Stomach (tissue), 9 donors: Measurements from ENCODE around the gene IRF2. TPM values are rescaled to one million over a fixed set of nuclear protein-coding genes. Genes with fewer than 3 reads are reported as not detected.
A peak's percentile ranks its signal among the peaks of the same experiment; 100 is the strongest.

ENCODE experiments used
- DNase-seq, 2 donors: peaks; one replicate each; pipeline versions ENCODE4 v3.0.0 to v3.0.0-alpha.2; 2013 to 2019
- H3K27ac ChIP-seq, 5 donors: fragments of 200-600 bp in 4 of 5; sonication (generic) in 4 of 5; one replicate each; pipeline ENCODE4 v1.5.1; 2013 to 2019; ENCODE audit warnings: mild to moderate bottlenecking in 1 of 5, moderate library complexity in 1 of 5
- H3K27me3 ChIP-seq, 3 donors: fragments of 200-600 bp; sonication (generic); one replicate each; pipeline ENCODE4 v1.5.1; 2017 to 2019; ENCODE audit warnings: mixed run types in 1 of 3
- H3K36me3 ChIP-seq, 4 donors: fragments of 200-600 bp; sonication (generic); 1 replicate in 3 of 4; 2 replicates in 1 of 4; pipeline ENCODE4 v1.5.1; 2016 to 2019
- H3K4me1 ChIP-seq, 4 donors: fragments of 200-600 bp; sonication (generic); one replicate each; pipeline ENCODE4 v1.5.1; 2016 to 2019
- H3K4me3 ChIP-seq, 4 donors: fragments of 200-600 bp; sonication (generic) in 3 of 4; one replicate each; pipeline ENCODE4 v1.5.1; 2016 to 2019; ENCODE audit warnings: mild to moderate bottlenecking in 1 of 4
- H3K9me3 ChIP-seq, 4 donors: fragments of 200-600 bp; sonication (generic); one replicate each; pipeline ENCODE4 v1.5.1; 2016 to 2019
- EP300 ChIP-seq: sonication (generic); formaldehyde crosslinking; IDR thresholded peaks from one replicate; pipeline ENCODE4 v1.6.1; 2017; ENCODE audit warnings: antibody characterized with exemption
- POLR2A ChIP-seq, 4 donors: fragments of 450-650 bp; IDR thresholded peaks; one replicate each; pipeline ENCODE4 v1.6.1; 2016; ENCODE audit warnings: antibody characterized with exemption in 4 of 4, control low read depth in 2 of 4, mild to moderate bottlenecking in 1 of 4, moderate library complexity in 1 of 4
- POLR2AphosphoS5 ChIP-seq, 3 donors: sonication (generic); formaldehyde crosslinking; IDR thresholded peaks; one replicate each; pipeline ENCODE4 v1.6.1; 2016; ENCODE audit warnings: antibody characterized with exemption in 3 of 3
- WGBS, 5 donors: extraction: QIAGEN DNeasy Blood & Tissue Kit in 3 of 5; methylation state at CpG; one replicate each; pipeline versions ENCODE4 v1.1.5 to v1.1.7; 2013 to 2018; 5-methylcytosine and 5-hydroxymethylcytosine counted together
- intact Hi-C: fragments of 100-400 bp; cut with DNase I; formaldehyde crosslinking; loops from one replicate; pipeline ENCODE4 v1.15.1; 2023; ENCODE audit warnings: low total_unique reads
- polyA plus RNA-seq, 3 donors: library from polyadenylated mRNA; stranded (reverse); fragments of 200-250 nt; gene quantifications; one replicate each; pipeline ENCODE4 v1.2.3, GENCODE V29; 2013
- total RNA-seq, 5 donors: library from RNA; depleted of rRNA; stranded (reverse); fragments of >200 nt; gene quantifications; one replicate each; pipeline versions ENCODE4 v1.1.0 to v1.2.3, GENCODE V29; 2014 to 2016
- TF ChIP-seq, protein P1 (sequence below), 7 experiments: fragments of 450-650 bp in 4 of 7; fragments of 200-600 bp in 3 of 7; sonication (generic) in 3 of 7; IDR thresholded peaks; one replicate each; pipeline ENCODE4 v1.5.1; 2016 to 2019; ENCODE audit warnings: antibody characterized with exemption in 7 of 7, control low read depth in 2 of 7, mild to moderate bottlenecking in 1 of 7
- donor health status: healthy with polysubstance abuse.
- donor health status: Bipolar disorder and iron deficiency.
- donor health status: healthy.

Gene IRF2
- total and polyA plus RNA-seq, 8 donors = 5.5 to 253 (median 29.0) TPM

DNA sequence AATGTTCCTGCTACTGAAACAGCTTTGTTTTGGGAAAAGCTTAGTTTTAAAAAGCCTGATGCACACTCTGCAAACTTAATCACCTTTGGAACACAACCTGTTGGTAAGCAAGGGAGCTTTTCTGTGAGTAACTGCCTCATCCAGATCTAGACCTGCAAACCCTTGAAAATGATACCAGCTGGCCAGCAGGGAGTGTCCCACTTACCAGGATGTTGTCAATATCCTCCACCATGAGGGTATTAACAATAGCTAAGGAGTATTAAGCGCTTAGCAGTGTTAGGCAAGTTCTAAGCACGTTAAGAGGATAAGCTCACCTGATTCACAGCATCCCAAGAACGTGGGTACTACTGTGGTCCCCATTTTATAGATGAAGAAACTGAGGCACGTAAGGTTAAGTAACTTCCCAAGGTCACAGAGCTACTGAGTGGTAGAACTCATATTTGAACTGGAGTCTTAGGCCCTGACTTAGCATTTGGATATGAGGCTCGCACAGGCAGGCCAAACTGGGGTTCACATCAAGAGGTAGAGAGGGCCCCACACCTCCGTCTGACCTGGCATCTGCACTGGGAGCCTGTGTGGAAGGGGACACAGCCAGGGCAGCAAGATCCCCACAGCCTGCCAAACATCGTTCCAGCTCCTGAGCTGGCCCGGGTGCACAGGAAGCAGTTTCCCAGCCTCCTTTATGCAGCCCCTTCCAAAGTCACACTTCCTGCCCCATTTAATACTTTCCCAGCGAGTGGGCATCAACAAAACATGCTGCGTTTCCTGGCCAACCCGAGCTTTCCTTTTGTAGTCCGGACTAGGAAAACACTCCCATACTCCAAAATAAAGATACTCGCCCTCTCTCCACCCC, 32.7 kb downstream of the IRF2 start:
- WGBS, 5 donors = 59 to 69% (median 65%) methylated on average over 13 of the region's 13 CpGs
- TF ChIP-seq EP300 = no peak
- no peak for TF ChIP-seq POLR2AphosphoS5 (IDR thresholded peaks at IDR 0.05)
- TF ChIP-seq, protein P1, sequence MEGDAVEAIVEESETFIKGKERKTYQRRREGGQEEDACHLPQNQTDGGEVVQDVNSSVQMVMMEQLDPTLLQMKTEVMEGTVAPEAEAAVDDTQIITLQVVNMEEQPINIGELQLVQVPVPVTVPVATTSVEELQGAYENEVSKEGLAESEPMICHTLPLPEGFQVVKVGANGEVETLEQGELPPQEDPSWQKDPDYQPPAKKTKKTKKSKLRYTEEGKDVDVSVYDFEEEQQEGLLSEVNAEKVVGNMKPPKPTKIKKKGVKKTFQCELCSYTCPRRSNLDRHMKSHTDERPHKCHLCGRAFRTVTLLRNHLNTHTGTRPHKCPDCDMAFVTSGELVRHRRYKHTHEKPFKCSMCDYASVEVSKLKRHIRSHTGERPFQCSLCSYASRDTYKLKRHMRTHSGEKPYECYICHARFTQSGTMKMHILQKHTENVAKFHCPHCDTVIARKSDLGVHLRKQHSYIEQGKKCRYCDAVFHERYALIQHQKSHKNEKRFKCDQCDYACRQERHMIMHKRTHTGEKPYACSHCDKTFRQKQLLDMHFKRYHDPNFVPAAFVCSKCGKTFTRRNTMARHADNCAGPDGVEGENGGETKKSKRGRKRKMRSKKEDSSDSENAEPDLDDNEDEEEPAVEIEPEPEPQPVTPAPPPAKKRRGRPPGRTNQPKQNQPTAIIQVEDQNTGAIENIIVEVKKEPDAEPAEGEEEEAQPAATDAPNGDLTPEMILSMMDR (IDR thresholded peaks at IDR 0.05) = no peak
- Histone ChIP-seq H3K27ac (peak overlapping the region in 3 of 5 donors; percentile 30 to 71 (median 58)), H3K4me1 (peaks cover 52 to 94% (median 73%) of the 10 kb centered on the region in 4 donors), H3K4me3 (peak overlapping the region in 1 of 4 donors; percentile 4), H3K27me3 (no peaks in the 10 kb centered on the region), H3K9me3 (no peaks in the 10 kb centered on the region), H3K36me3 (no peaks in the 10 kb centered on the region)
- intact Hi-C loops = no loop called here
- peak in 1 of 2 donors; percentile 51 for DNase-seq

DNA sequence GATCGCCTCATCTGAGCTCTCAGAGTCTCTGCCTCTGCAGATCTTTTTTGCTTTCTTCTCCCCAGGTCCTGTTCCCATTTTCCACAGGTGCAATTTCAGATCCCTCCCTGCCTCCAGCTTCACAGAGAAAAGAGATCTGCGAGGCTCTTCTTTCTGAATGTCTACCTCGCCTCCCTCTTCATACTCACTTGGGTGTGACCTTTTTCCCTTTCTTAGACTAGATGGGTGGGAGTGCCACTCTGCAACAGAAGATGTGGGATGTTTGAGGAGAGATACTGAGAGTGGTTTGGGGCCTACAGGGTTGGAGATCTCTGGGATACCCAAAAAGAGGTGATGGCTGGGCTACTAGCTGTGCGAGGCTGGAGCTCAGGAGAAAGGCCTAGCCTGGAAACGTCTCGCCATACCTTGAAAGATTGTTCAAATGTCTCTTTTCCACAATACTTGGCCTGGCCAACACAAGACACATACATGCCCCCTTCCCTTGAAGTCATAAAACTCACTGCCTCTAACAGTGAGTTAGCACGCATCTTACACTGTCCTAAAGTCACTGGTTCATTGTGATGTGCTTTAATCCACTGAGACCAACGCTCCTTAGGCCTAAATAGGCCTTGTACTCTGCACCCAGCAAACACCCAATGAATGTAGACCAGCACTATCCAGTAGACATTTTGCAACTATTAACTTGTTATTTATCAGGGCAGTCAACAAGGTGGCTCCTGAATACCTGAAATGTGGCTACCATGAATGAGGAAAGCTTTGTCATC, 33.6 kb downstream of the IRF2 start:
- Histone ChIP-seq H3K4me1 (peaks cover 49 to 89% (median 65%) of the 10 kb centered on the region in 4 donors), H3K4me3 (peak overlapping the region in 2 of 4 donors; percentile 16 to 20), H3K27me3 (no peaks in the 10 kb centered on the region), H3K9me3 (no peaks in the 10 kb centered on the region), H3K36me3 (no peaks in the 10 kb centered on the region), H3K27ac (peak overlapping the region in 4 of 5 donors; percentile 39 to 74 (median 64))
- TF ChIP-seq EP300 (no peak), POLR2AphosphoS5 (IDR thresholded peaks at IDR 0.05) (no peak), POLR2A (IDR thresholded peaks at IDR 0.05) (no peak)
- TF ChIP-seq, protein P1 (IDR thresholded peaks at IDR 0.05) = no peak
- 76 to 81% (median 79%) methylated on average over 8 of the region's 8 CpGs for WGBS, 5 donors
- no peak for DNase-seq
- intact Hi-C loops = no loop called here

DNA sequence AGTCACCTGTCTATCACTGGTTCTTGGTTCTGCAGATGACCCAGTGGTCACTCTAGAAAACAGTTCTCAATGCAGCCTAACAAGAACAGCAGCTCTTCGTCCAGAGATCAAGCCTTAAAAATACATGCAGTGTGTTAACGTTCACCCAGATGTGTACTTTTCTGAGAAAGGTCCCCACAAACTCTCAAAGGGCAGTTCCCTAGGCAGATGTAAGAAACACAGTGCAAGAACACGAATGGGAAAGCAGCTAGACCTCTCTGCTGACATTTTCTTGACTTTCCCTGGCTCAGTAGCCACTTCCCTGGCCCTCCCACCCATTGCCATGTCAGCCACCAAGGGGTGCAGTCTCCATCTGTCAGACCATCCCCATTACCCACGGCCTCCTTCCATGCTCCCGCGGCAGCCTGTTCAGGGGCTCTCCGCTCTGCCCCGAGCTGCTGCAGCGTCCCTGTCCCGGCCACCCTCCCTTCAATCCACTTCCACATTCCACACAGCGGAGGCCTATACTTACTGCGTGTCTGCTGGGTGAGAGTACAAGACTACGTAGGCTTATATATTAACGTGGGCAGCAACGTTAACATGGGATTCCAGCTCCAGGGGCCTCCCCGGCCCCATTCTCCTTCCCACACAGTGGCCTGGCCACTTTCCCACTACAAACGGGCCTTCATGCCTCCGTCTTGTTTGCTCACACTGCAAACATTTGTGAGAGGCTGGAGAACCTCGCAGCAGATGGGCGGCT, 34.3 kb downstream of the IRF2 start:
- peak; percentile 75 to 84 for DNase-seq
- WGBS, 5 donors = 18 to 49% (median 27%) methylated on average over 20 of the region's 20 CpGs
- H3K4me1 ChIP-seq = peaks cover 47 to 89% (median 63%) of the 10 kb centered on the region in 4 donors
- intact Hi-C loops = no loop called here
- H3K27ac ChIP-seq = peak overlapping the region; percentile 36 to 74 (median 58)
- no peaks in the 10 kb centered on the region for H3K27me3 ChIP-seq
- H3K36me3 ChIP-seq = no peaks in the 10 kb centered on the region
- peak overlapping the region in 2 of 4 donors; percentile 16 to 20 for H3K4me3 ChIP-seq
- TF ChIP-seq POLR2AphosphoS5 (IDR thresholded peaks at IDR 0.05) = peak in 1 of 3 donors; percentile 19
- no peak for TF ChIP-seq EP300
- TF ChIP-seq, protein P1 (IDR thresholded peaks at IDR 0.05) = no peak
- no peak for TF ChIP-seq POLR2A (IDR thresholded peaks at IDR 0.05)
- H3K9me3 ChIP-seq = no peaks in the 10 kb centered on the region

DNA sequence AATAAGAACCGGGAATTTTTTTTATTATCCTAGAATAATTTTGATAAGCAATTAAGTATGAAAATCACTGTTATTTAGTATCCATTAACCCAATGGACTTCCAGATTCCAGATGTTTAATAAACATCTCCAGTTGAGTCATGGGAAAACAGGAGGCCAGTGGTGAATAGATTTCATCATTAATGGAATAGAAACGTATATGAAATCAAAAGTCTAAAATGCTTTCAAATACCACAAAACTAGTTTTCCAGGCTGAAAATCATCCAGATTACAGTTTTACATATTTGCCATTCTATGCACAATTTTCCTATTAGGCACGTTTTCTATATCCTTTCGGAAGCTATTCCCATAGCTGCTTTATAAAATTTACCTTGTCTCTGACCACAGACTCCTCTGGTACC, 35.0 kb downstream of the IRF2 start:
- intact Hi-C loops = no loop called here
- 70 to 89% (median 78%) methylated on average over 4 of the region's 4 CpGs for WGBS, 5 donors
- peak overlapping the region in 3 of 5 donors; percentile 39 to 71 (median 58) for H3K27ac ChIP-seq
- H3K4me1 ChIP-seq = peaks cover 42 to 86% (median 63%) of the 10 kb centered on the region in 4 donors
- H3K36me3 ChIP-seq = no peaks in the 10 kb centered on the region
- no peak for DNase-seq
- TF ChIP-seq, protein P1 (IDR thresholded peaks at IDR 0.05) = no peak
- no peak overlapping the region for H3K4me3 ChIP-seq
- no peaks in the 10 kb centered on the region for H3K9me3 ChIP-seq
- H3K27me3 ChIP-seq = no peaks in the 10 kb centered on the region
